ENCODE results near the gene OPN4.

Gene OPN4

DNA sequence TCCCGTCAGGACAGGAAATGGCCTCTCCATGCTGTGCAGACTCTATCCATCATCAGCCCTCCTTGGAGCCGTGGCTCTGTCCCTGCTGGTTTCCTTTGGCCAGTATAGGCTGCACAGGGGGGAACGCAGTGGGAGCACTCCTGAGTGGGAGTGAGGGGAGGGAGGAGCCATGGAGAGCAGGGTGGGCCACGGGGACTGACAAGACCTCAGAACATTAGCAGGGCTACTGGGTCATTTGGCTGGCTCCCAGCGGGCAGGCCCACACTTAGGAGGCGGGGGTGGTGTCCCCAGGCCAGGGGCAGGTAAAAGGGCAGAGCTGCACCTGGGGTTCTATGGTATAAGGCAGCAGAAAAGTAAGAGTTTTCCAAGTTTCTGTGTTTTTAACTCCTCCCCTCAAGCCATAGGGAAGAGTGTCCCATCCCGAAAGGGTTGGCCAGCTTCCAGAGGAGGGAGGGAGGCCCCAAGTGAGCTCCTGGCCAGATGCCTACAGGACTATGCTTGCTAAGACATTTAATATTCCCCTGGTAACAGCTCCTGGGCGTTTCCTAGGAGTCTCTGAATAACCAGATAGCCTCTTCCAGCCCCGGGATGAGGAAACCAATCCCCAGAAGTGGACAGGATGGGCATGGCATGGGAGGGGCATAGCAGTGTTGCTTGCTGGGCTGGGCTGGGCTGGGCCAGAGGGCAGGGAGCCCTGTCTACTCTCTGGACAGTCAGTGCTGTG lies 5.5 kb upstream of the OPN4 start:
- no peak for DNase-seq (ENCODE audit: low spot score)
- TF ChIP-seq, protein P1, sequence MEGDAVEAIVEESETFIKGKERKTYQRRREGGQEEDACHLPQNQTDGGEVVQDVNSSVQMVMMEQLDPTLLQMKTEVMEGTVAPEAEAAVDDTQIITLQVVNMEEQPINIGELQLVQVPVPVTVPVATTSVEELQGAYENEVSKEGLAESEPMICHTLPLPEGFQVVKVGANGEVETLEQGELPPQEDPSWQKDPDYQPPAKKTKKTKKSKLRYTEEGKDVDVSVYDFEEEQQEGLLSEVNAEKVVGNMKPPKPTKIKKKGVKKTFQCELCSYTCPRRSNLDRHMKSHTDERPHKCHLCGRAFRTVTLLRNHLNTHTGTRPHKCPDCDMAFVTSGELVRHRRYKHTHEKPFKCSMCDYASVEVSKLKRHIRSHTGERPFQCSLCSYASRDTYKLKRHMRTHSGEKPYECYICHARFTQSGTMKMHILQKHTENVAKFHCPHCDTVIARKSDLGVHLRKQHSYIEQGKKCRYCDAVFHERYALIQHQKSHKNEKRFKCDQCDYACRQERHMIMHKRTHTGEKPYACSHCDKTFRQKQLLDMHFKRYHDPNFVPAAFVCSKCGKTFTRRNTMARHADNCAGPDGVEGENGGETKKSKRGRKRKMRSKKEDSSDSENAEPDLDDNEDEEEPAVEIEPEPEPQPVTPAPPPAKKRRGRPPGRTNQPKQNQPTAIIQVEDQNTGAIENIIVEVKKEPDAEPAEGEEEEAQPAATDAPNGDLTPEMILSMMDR (IDR thresholded peaks at IDR 0.05; ENCODE audit: extremely low read depth, missing control alignments): no peak

DNA sequence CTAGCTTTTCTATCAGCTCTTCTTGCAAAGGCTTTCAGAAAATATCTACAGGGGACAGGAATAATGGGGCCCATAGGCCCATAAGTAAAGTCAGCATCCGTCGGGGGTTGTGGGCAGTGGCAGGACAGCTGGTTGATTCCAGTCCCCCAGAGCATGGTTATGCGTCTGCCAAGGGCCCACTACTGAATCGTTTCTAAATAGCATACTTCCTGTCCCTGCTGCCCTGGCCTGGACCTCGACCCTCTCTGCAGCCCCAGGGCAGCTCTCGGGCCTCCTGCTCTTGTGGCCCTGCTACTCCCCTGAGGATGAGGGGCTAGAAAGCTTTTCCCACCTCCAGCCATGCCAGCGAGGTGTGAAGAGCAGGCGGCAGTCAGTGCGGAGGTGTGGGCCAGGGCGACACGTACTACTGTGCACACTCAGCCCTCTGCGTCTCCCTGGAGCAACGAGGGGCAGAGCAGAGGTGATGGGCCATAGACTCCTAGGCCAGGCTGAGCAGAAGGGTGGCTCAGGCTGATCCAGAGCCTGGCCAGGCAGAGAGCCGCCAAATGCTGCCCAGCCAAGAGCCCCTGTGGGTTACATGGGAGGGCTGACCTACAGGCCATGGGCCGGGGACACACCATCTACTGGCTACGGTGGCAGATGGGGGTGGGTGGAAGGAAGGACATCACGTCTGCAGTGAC lies 4.7 kb upstream of the OPN4 start:
- DNase-seq (ENCODE audit: low spot score): no peak
- TF ChIP-seq, protein P1 (IDR thresholded peaks at IDR 0.05; ENCODE audit: extremely low read depth, missing control alignments): no peak

DNA sequence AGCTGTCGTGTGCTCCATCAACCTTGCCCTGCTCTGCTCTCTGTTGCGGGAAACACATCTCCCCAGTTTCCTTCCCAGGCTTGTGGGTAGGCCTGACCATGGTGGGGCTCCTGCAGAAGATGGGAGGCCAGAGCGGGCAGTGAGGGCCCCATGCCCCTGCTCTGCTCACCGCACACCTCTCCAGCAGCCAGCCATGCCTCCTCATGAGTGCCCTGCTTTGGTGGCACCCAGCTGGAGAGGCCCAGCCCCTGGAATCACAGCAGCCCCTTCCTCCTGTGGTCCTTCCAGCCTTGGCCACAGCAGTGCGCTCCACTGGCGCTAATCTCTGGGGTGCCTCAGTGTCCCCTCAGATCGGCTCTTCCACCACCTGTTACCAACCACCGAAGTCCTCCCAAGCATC lies 4.2 kb upstream of the OPN4 start:
- TF ChIP-seq, protein P1 (IDR thresholded peaks at IDR 0.05; ENCODE audit: extremely low read depth, missing control alignments): no peak
- DNase-seq (ENCODE audit: low spot score): no peak

DNA sequence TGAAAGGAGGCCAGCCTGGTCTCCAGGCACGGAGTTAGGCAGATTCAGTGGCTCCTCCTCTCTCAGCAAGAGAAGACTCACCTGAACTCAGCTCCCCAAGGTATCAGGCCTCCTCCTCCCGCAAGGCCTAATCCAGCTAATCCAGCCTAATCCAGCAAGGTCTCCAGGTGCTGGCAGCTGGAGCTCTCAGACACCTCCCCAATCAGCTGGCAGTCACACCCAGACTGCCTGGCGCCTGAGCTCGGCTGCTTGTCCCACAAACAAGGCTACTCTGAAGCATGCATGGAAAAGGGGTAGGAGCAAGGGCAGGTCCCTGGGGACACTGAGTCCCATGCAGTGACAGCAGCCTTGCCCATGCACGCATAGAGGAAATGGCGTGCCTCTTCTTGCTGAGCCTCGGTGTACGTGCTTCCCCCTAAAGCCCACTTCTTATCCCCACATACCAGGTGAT lies 3.3 kb upstream of the OPN4 start:
- TF ChIP-seq, protein P1 (IDR thresholded peaks at IDR 0.05; ENCODE audit: extremely low read depth, missing control alignments): no peak
- no peak for DNase-seq (ENCODE audit: low spot score)

DNA sequence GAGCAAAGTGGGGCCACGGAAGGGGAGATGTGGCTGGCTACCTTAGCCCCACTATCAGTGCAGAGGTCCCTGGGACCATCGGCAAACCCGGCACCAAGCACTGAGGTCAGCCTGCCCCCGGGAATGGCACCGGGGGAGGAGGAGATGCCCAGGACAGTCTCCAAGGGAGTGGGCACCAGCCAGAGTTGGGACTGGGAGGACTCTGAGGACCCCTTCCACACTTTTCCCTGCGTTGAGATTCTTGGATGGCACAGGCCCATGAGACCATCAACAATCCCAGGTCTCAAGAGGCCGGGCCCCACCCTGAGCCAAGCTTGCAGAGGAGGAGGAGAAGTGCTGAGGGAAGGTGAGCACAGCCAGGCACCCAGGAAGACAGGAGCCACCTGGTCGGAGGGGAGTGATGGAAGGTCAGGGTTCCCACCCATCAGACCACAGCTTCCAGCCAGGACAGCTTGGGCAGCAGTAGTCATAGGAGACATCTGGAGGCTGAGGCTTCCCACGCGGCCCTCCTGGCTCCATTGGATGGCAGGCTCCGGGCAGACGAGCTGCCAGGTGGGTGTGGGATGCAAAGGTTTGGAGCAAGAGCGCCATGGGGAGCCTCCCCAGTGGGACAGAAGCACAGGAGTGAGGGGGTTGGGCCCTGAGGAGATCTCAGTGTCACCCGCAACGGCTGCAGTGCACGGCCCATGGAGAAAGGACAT lies 2.6 kb upstream of the OPN4 start:
- TF ChIP-seq, protein P1 (IDR thresholded peaks at IDR 0.05; ENCODE audit: extremely low read depth, missing control alignments): no peak

GRCh38 chr10:86652361-86653202 lies 1.8 kb upstream of the OPN4 start:
- DNase-seq (ENCODE audit: low spot score): no peak
- TF ChIP-seq, protein P1 (IDR thresholded peaks at IDR 0.05; ENCODE audit: extremely low read depth, missing control alignments): no peak

More for the DNA sequence above, 2.6 kb upstream of the OPN4 start:
- no peak for DNase-seq (ENCODE audit: low spot score)

All from GM20000 (cell line).